Frontal cortex (tissue), 4 donors: Measurements from ENCODE around the gene RNF130. TPM values are rescaled to one million over a fixed set of nuclear protein-coding genes. Genes with fewer than 3 reads are reported as not detected.
A peak's percentile ranks its signal among the peaks of the same experiment; 100 is the strongest.
"Not testable (repeated sequence)": the region's sequence is repeated elsewhere in the genome, so short reads cannot be mapped to it uniquely, and the experiment has no call there.

Experiments used
- DNase-seq, 2 donors: peaks; one replicate each; pipeline ENCODE4 v3.0.0; 2012; ENCODE audit warnings: low spot score in 2 of 2
- FAIRE-seq: peaks from 2 replicates; lab custom pipeline; 2012; peaks lifted over from hg19 to GRCh38; lab: Jason Lieb, UNC
- total RNA-seq: library from RNA; depleted of rRNA; stranded (reverse); fragments of >200 nt; gene quantifications from one replicate; pipeline ENCODE4 v1.2.3, GENCODE V29; 2014
- donor health status: control.
- donor health status: control.
- donor health status: control.

Gene RNF130
- total RNA-seq, 1 donor from 2014 or later = 56.7 TPM

DNA sequence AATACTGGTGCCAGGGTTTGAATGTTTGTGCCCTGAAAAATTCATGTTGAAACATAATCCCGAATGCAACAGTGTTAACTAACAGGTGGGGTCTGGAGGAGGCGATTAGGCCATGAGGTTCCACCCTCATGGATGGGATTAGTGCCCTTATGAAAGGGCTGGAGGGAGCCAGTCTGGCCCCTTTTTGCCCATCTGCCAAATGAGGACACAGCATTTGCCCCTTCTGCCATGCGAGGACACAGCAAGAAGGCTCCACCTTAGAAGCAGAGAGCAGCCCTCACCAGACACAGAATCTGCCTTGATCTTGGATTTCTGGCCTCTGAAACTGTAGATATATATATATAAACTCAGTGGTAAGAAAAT is 32.6 kb upstream of the RNF130 start:
- no peak for FAIRE-seq
- DNase-seq = no peak

- no peak for DNase-seq
Observed at GRCh38 chr5:180103487-180104167, 32.1 kb upstream of the RNF130 start.

DNA sequence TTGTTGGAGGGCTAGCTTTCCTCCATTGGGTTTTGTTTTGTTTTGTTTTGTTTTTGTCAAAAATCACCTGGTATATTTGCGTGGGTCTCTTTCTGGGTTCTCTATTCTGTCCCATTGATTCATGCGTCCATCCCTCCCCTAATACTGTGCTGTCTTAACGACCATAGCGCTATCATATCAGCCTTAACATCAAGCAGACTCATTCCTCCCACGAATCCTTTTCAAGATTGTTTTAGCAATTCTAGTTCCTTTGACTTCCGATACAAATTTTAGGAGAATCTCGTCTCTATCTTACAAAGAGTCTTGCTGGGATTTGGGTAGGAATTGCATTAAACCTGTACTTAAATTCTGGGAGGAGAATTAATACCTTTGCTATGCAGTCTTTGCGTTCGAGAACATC is 31.1 kb upstream of the RNF130 start:
- DNase-seq (no peak), FAIRE-seq (no peak)

More at GRCh38 chr5:180103487-180104167, 32.1 kb upstream of the RNF130 start:
- no peak for FAIRE-seq

DNA sequence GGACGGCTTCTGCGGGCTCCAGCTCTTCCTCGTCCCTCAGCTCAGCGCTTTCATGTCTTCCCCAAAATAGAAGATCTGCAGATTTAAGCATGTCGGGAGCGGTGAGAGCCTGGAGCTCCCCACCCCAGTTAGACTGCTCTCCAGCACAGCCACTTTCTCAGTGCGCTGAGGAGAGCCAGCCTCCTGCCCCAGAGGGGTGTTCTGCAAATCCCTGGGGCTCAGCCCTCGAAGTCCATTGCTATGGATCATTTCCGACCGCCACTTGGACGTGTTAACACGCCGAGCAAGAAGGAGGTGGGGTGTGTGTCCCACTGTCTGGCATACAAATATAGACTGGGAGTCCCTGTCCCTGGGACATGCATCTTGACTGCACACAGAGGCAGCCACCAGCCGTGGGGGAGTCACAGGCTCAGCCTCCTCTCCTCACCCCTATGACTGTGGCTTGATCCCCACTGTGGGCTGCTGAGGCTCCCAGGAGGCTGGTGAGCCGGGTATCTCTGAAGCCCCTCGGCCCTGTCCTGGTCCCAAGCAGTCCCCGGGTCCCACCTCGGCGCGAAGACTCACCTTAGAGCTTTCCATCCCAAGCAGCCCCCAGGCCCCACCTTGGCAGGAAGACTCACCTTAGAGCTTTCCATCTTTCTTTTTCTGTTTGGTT is 30.0 kb upstream of the RNF130 start:
- FAIRE-seq = no peak
- DNase-seq = no peak

- FAIRE-seq (no peak), DNase-seq (no peak)
Observed at GRCh38 chr5:180100621-180101450, 29.3 kb upstream of the RNF130 start.

DNA sequence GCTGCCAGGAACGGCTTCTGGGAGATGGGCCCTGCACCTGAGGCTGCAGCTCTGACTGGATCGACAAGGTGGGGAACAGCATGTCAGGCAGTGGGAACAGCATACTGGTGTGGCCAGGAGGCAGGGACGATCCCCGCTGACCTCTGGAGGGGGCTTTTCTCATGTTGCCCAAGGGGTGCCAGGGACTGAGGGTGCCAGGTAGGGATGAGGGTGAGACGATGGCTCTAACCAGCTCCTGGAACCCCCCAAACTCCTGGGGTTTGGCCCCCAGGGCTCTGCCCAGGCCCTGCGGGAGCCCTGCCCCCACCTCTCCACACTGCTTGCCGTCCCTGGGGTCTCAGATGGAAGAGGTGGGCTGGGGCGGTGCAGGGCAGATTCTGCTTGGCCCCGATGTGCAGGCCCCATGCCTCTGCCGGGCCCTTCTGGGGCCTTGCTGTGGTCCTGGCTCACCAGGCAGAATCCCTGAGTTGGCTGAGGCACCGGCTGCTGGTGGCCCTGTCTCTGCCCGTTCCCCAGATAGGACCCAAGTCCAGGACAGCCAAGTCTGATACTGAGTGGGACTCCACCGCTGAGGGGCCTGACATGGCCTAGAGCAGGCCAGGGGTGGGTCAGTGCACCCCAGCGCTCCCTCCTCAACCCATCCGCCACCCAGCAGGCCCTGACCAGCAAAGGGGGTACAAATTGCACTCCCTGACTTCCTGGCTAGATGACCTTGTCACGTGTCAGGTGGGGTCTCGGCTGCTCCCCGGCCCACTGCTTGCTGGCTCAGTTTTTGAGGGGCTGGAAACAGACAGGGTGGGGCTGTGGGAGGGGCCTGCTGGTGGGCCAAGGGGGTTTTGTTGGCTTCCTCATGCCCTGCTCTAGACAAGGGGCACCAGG is 28.4 kb upstream of the RNF130 start:
- no peak for FAIRE-seq

GRCh38 chr5:180098991-180099732 is 27.6 kb upstream of the RNF130 start:
- FAIRE-seq (no peak), DNase-seq (no peak)

More for the DNA sequence above, 28.4 kb upstream of the RNF130 start:
- no peak for DNase-seq

DNA sequence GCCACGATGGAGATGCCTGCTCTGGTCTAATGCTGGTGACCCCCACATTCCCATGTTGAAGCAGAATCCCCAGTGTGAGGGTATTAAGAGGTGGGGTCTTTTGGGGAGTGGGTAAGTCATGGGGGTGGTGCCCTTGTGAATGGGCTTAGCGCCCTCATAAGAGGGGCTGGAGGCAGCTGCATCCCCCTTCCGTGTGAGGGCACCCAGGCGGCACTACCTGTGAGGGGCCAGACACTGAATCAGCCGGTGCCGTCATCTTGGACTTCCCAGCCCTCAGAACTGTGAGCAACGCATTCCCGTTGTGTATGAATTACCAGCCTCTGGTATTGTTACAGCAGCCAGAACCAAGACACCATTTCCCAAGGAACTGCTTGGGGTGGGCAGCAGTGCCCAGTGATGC is 27.0 kb upstream of the RNF130 start:
- FAIRE-seq = no peak
- no peak for DNase-seq

- FAIRE-seq (no peak), DNase-seq (no peak)
Observed at GRCh38 chr5:180097926-180098325, 26.4 kb upstream of the RNF130 start.

DNA sequence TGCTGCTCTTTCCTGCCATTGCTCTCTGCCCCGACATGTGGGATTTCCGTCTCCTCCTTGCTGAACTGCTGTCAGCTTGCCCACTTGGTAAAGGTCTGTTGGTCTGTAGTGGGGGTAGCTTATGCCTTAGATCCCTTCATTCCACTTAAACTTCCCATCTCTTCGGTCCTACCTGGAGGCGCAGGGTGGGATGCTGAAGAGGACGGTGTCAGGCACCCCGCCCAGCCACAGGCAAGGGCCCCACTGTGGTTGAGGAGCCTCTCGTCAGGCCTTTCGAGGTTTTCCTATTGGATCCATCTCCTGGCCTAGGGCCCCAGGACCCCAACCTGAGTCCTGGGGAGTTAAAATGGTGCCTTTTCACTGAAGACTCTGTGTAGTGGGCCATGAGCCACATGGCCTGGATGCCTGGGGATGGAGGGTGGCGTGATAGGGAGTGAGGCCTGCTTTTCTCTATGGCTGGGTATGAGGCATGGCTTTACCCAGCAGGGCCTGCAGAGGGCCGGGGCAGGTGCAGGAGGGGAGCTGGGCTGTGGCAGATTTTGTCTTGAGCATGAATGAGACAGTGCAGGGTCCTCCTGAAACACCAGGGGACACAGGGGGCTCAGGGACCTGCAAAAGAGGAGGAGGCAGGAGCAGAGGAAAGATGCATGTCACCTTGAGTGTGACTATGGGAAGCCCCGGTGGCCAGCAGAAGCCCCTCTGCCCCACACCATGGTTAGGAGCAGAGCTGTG is 25.8 kb upstream of the RNF130 start:
- DNase-seq = no peak
- no peak for FAIRE-seq

GRCh38 chr5:180096616-180097015 is 25.1 kb upstream of the RNF130 start:
- DNase-seq (no peak), FAIRE-seq (no peak)

GRCh38 chr5:180095545-180095944 is 24.0 kb upstream of the RNF130 start:
- DNase-seq (no peak), FAIRE-seq (no peak)

GRCh38 chr5:180093651-180094382 is 22.3 kb upstream of the RNF130 start:
- DNase-seq = no peak
- FAIRE-seq = no peak

GRCh38 chr5:180093241-180093640 is 21.7 kb upstream of the RNF130 start:
- no peak for FAIRE-seq
- no peak for DNase-seq

DNA sequence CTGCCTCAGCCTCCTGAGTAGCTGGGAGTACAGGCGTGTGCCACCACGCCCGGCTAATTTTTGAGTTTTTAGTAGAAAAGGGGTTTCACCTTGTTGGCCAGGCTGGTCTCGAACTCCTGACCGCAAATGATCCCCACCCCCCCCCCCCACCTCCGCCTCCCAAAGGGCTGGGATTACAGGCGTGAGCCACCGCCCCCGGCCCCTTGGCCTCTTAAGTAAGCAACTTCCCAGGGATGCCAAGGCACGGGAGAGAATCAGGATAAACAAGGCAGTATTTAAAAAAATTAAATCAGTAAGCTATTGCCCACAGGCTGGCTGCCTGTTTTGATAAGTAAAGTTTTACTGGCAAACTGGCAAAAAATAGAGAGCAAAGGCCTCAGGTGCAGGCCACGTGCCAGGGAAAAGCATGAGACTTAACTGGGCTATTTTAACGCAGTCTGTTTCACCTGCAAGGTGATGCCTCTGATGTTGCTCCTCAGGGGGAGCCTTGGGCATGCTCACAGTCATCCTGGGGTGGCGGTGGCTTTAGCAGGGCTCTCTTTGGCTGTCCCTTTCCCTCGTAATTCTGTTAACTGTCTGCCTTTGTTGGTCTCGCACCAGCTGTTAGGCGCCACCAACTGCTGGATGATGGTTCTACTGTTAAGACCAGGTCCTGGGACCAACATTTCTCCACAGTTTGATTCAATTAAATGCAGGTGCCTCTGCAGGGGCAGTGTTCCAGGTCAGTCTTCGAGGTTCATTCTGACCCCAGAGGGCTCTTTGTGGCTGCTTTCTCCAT is 19.4 kb upstream of the RNF130 start:
- no peak for FAIRE-seq
- DNase-seq = no peak

DNA sequence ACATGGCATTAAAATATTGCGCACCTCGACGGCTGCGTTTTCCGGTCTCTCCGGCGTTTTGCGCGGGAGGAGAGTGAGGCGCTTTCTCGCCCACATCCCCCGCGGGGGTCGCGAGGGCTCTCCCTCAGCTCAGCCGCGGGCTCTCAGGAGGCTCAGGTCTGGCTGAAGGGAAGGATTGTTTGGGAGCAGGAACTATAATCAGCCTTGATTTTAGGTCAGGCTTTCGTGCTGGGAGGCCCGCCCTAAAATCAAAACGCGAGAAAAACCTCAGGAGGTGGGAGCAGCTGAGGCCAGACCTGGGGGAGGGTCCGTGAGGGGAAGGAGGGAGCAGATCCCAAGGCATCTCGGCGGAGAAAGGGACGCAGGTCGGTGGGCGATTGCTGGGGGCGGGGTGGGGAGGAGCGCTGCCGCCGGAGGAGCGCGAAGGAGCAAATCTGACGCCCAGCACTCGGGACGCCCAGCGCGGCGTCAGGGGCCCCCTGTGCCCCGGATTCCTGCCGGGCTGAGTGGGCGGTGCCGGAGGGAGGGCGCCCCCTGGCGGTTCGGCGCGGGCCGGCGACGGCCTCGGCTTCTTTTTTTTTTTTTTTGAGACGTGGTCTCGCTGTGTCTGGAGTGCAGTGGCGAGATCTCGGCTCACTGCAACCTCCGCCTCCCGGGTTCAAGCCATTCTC is 18.7 kb upstream of the RNF130 start:
- DNase-seq (peak; percentile 57 to 72), FAIRE-seq (no peak)

DNA sequence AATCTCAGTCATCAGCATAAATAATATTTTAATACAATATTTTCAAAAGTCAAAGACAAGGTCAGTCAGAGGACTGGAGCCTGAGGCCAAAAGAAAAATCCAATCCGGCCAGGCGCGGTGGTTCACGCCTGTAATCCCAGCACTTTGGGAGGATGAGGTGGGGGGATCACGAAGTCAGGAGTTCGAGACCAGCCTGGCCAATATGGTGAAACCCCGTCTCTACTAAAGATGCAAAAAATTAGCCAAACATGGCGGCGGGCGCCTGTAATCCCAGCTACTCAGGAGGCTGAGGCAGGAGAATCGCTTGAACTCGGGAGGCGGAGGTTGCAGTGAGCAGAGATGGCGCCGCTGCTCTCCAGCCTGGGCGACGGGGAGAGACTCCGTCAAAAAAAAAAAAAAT is 18.1 kb upstream of the RNF130 start:
- FAIRE-seq, DNase-seq: not testable (repeated sequence)
